Measurements from ENCODE around the gene PSME3.

- TF ChIP-seq, protein P1, sequence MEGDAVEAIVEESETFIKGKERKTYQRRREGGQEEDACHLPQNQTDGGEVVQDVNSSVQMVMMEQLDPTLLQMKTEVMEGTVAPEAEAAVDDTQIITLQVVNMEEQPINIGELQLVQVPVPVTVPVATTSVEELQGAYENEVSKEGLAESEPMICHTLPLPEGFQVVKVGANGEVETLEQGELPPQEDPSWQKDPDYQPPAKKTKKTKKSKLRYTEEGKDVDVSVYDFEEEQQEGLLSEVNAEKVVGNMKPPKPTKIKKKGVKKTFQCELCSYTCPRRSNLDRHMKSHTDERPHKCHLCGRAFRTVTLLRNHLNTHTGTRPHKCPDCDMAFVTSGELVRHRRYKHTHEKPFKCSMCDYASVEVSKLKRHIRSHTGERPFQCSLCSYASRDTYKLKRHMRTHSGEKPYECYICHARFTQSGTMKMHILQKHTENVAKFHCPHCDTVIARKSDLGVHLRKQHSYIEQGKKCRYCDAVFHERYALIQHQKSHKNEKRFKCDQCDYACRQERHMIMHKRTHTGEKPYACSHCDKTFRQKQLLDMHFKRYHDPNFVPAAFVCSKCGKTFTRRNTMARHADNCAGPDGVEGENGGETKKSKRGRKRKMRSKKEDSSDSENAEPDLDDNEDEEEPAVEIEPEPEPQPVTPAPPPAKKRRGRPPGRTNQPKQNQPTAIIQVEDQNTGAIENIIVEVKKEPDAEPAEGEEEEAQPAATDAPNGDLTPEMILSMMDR (IDR thresholded peaks at IDR 0.05) = peak in 1 of 12 donors; percentile 13
- TF ChIP-seq POLR2A (IDR thresholded peaks at IDR 0.05) = no peak
Measured at GRCh38 chr17:42878123-42878880, 45.1 kb downstream of the PSME3 start.

Measured in heart left ventricle (tissue), 13 donors.